HepG2 (cell line): ENCODE data around the gene SLC51B.

ENCODE experiments used
- CREB3 ChIP-seq: sonication (generic); formaldehyde crosslinking; IDR thresholded peaks from 2 replicates; pipeline ENCODE4 v1.5.0; 2020; ENCODE audit warnings: missing genetic modification reagents
- EHMT2 ChIP-seq: fragments of 200-600 bp; sonication (generic); IDR thresholded peaks from 2 replicates; pipeline ENCODE4 v1.7.0; 2017; ENCODE audit warnings: antibody characterized with exemption, low read depth, low read length, borderline replicate concordance
- KIAA2018 ChIP-seq: sonication (generic); formaldehyde crosslinking; IDR thresholded peaks from 2 replicates; pipeline ENCODE4 v1.5.0; 2020; ENCODE audit warnings: mild to moderate bottlenecking, missing genetic modification reagents, borderline replicate concordance
- ZNF138 ChIP-seq: sonication (generic); formaldehyde crosslinking; IDR thresholded peaks from 2 replicates; pipeline ENCODE4 v1.5.0; 2020; ENCODE audit warnings: mild to moderate bottlenecking, low read depth, missing genetic modification reagents
- ZNF589 ChIP-seq: sonication (generic); formaldehyde crosslinking; conservative IDR thresholded peaks from 2 replicates; pipeline ENCODE4 v1.8.0; 2022; ENCODE audit warnings: mild to moderate bottlenecking, moderate library complexity, missing genetic modification reagents

- TF ChIP-seq CREB3 = no peak
- no peak for TF ChIP-seq ZNF138 (CRISPR knock-in tag)
- no peak for TF ChIP-seq KIAA2018 (CRISPR knock-in tag)
- no peak for TF ChIP-seq EHMT2
- TF ChIP-seq ZNF589 = no peak
These were observed 47.3 kb upstream of the SLC51B start for GRCh38 chr15:64997745-64998375.
